ENCODE results near the gene SPACA5. TPM values are rescaled to one million over a fixed set of nuclear protein-coding genes. Genes with fewer than 3 reads are reported as not detected.

SPACA5 gene
- total and polyA plus RNA-seq, 9 of the 15 experiments (the other 6 are each of a cell fraction or from before 2014, with no cell fraction given) = not detected

DNA sequence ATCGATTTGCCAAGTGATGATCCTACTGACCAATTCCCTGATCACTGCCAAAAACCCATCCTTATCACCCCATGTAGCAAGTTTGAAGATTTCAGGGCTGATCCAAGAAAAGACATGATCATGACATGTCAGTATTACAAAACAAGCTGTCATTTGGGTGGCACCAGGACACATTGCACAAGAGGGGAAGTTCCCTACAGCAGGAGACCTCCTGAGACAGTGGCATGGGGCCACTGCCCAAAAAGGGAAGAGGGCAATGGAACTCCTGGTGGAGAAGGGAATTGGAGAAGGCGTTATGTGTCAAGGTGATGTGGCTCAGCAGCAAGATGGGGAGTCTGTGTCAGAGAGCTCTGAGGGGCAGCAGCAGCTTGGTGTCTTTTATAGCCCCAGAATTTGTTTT is 46.4 kb upstream of the SPACA5 start:
- ChIA-PET CTCF (ENCODE audit: low intra/inter-chr PET ratio) (no interaction called here), POLR2A (interaction anchor here (0.6 kb wide), 1 partner anchor 12 kb away, joined by 3 read pairs; no protein-coding TSS in a partner anchor)
- in situ Hi-C loops (cut with MboI) = no loop called here
- Histone ChIP-seq H4K20me1 (replicated peaks; ENCODE audit: control insufficient read depth, insufficient read depth, low read length) (no peaks in the 10 kb centered on the region), H2AFZ (ENCODE audit: low read depth, low read length) (no peak overlapping the region), H3K27me3 (ENCODE audit: control insufficient read depth in 2 of 2, insufficient read depth in 2 of 2, low read length in 2 of 2) (peaks cover 0 to 8% of the 10 kb centered on the region in 2 experiments; a peak in 2 of 5 replicates), H3K79me2 (ENCODE audit: control insufficient read depth, insufficient read depth, low read length) (no peaks in the 10 kb centered on the region), H3K4me1 (replicated peaks in 1 of 2; ENCODE audit: control insufficient read depth in 2 of 2, insufficient read depth in 2 of 2, low read length in 2 of 2) (no peaks in the 10 kb centered on the region; a peak in 2 of 5 replicates), H3K9me3 (replicated peaks; ENCODE audit: control insufficient read depth, insufficient read depth, low read depth, low read length) (no peaks in the 10 kb centered on the region), H3K4me2 (ENCODE audit: insufficient read depth, low read length) (no peak overlapping the region), H3K9me1 (ENCODE audit: control insufficient read depth, insufficient read depth, low read length) (no peaks in the 10 kb centered on the region), H3K9ac (ENCODE audit: insufficient read depth in 1 of 2, low read depth in 2 of 2, low read length in 2 of 2) (no peak overlapping the region), H3K4me3 (no peak overlapping the region), H3K27ac (ENCODE audit: extremely low read depth, low read depth, low read length) (no peak overlapping the region), H3K36me3 (ENCODE audit: control insufficient read depth, insufficient read depth, low read length) (no peaks in the 10 kb centered on the region)
- DNase-seq (ENCODE audit: extremely low read depth in 1 of 4, low spot score in 3 of 4) = no peak
- no peak for ATAC-seq
- intact Hi-C loops (cut with micrococcal nuclease) = no loop called here
- 0% methylated on average over 2 of the region's 2 CpGs for WGBS (ENCODE audit: insufficient coverage, low coverage, missing lambda C conversion rate)
- no peak for FAIRE-seq
- BruUV-seq (replicated peaks) = no TSS peak
- TF ChIP-seq, protein P1, sequence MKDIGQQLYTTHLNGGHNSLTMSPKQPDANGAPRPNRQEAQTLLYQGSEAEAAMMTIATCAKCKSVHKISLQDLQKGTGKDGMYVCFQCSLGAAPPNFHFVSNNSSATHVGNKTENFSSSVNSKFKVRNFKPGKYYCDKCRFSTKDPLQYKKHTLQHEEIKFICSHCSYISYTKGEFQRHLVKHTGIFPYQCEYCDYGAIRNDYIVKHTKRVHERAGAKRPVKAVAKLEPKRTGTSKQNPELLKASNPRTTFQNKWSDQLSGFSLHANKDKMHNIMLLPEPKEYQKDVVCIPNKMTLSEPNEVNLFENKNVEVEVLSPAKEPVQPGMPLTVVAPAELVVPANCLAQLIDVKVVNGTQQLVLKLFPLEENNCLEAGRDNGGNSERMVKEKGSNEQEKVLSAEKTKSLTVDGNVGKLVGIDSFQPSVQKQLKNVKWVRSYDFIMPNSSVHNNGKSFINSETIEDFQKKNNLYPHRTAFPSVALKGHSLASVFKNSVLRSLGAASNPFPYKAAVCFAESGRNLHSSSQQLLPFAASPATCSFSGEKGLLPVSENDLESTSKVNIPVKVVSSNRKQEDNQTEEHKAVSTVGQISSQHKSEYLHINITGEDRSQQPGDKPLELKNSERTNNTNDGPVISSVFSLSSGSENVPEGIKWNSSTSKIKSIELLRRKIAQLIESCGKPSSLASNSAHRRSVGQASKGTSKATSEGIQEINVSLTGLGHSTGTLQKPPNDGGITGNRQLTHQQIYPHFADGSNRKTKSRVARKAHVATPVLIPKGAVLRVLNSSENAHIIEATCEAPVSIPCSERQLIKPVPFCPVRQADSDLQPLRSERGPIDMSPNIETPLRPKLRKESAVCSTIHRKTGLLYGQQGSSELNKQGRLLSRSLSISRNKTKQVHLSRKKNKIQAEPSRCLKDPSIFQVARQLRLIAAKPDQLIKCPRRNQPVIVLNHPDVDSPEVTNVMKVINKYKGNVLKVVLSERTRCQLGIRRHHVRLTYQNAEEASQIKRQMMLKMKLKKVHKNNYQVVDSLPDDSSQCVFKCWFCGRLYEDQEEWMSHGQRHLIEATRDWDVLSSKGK (CRISPR knock-in tag; IDR thresholded peaks at IDR 0.05) = no peak
- TF ChIP-seq ZBTB12 (CRISPR knock-in tag; IDR thresholded peaks at IDR 0.05) = no peak
- TF ChIP-seq ZBTB7A (IDR thresholded peaks at IDR 0.05; ENCODE audit: borderline replicate concordance, control insufficient read depth, low read depth, low read length) = no peak
- TF ChIP-seq CEBPB (tag; IDR thresholded peaks at IDR 0.05) = no peak
- no peak for TF ChIP-seq BRCA1 (IDR thresholded peaks at IDR 0.05)
- no peak for TF ChIP-seq BRCA1 (CRISPR knock-in tag; IDR thresholded peaks at IDR 0.05)
- no peak for TF ChIP-seq ZBTB40 (IDR thresholded peaks at IDR 0.05)
- TF ChIP-seq ZBTB40 (CRISPR knock-in tag; IDR thresholded peaks at IDR 0.05) = no peak
- TF ChIP-seq MYC (IDR thresholded peaks at IDR 0.05; ENCODE audit: low read depth, low read length) = no peak
- TF ChIP-seq MYC (CRISPR knock-in tag; IDR thresholded peaks at IDR 0.05; ENCODE audit: borderline replicate concordance, low read depth) = no peak

All from K562 (cell line).